Measurements from ENCODE around the gene SYTL1. TPM values are rescaled to one million over a fixed set of nuclear protein-coding genes. Genes with fewer than 3 reads are reported as not detected.

SYTL1 gene
- total RNA-seq, 4 donors from 2014 or later, result 12.4 to 23.9 (median 18.4) TPM

GRCh38 chr1:27342778-27343638, 1.2 kb downstream of the SYTL1 start:
- Histone ChIP-seq H3K27ac (peak overlapping the region; percentile 3 to 58 (median 17)), H3K4me3 (replicated peaks in 1 of 3) (peak overlapping the region in 1 of 3 donors; percentile 35), H3K36me3 (no peaks in the 10 kb centered on the region), H3K27me3 (no peaks in the 10 kb centered on the region), H3K4me1 (peaks cover 13 to 25% of the 10 kb centered on the region in 2 donors), H3K9me3 (no peaks in the 10 kb centered on the region)
- intact Hi-C loops (cut with DNase I), result no loop called here
- WGBS, 2 donors, result 23 to 41% methylated on average over 19 of the region's 31 CpGs
- TF ChIP-seq, protein P1, sequence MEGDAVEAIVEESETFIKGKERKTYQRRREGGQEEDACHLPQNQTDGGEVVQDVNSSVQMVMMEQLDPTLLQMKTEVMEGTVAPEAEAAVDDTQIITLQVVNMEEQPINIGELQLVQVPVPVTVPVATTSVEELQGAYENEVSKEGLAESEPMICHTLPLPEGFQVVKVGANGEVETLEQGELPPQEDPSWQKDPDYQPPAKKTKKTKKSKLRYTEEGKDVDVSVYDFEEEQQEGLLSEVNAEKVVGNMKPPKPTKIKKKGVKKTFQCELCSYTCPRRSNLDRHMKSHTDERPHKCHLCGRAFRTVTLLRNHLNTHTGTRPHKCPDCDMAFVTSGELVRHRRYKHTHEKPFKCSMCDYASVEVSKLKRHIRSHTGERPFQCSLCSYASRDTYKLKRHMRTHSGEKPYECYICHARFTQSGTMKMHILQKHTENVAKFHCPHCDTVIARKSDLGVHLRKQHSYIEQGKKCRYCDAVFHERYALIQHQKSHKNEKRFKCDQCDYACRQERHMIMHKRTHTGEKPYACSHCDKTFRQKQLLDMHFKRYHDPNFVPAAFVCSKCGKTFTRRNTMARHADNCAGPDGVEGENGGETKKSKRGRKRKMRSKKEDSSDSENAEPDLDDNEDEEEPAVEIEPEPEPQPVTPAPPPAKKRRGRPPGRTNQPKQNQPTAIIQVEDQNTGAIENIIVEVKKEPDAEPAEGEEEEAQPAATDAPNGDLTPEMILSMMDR (IDR thresholded peaks at IDR 0.05), result no peak
- no peak for TF ChIP-seq POLR2A (IDR thresholded peaks at IDR 0.05)
- DNase-seq, result peak; percentile 76 to 77

DNA sequence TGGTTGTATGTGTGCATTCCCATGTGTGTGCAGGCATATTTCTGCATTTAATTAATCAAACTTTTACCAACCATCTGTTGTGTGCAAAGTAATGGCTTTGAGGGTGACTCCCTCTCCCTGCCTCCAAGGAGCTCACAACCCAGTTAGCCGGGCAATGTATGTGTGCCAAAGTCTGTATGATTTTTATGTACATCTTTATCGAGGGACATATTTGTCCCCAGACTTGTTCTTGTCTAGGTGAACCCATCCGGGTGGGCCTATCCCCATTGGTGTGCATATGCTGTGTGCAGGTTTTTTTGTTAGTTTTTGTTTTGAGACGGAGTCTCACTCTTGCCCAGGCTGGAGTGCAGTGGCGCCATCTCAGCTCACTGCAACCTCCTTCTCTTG, 1.8 kb downstream of the SYTL1 start:
- intact Hi-C loops (cut with DNase I), result no loop called here
- 59 to 71% methylated on average over 5 of the region's 5 CpGs for WGBS, 2 donors
- Histone ChIP-seq H3K36me3 (no peaks in the 10 kb centered on the region), H3K9me3 (no peaks in the 10 kb centered on the region), H3K27ac (peak overlapping the region in 1 of 3 donors; percentile 58), H3K27me3 (no peaks in the 10 kb centered on the region), H3K4me3 (replicated peaks in 1 of 3) (no peak overlapping the region), H3K4me1 (peaks cover 13 to 25% of the 10 kb centered on the region in 2 donors)
- TF ChIP-seq, protein P1 (IDR thresholded peaks at IDR 0.05), result no peak
- TF ChIP-seq POLR2A (IDR thresholded peaks at IDR 0.05), result no peak
- no peak for DNase-seq

DNA sequence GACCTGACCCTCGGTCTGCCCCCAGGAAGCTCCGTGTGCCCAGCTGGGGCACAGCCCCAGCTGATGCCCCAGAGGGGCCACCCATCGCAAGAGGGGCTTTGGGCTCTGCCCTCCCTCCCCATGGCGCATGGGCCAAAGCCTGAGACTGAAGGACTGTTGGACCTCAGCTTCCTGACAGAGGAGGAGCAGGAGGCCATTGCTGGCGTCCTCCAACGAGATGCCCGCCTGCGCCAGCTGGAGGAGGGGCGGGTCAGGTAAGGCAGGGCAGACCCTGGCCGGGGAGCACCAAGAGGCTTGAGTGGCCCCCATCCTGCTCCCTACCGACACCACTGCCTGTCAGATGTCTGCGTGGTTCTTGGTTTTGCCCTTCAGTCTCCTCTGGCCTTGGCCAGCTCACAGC, 3.5 kb downstream of the SYTL1 start:
- 93 to 97% methylated on average over 3 to 11 of the region's 12 CpGs for WGBS, 2 donors
- H3K27ac ChIP-seq, result no peak overlapping the region
- no peak overlapping the region for H3K4me3 ChIP-seq (replicated peaks in 1 of 3)
- H3K9me3 ChIP-seq, result no peaks in the 10 kb centered on the region
- H3K4me1 ChIP-seq, result peaks cover 25 to 40% of the 10 kb centered on the region in 2 donors
- no peaks in the 10 kb centered on the region for H3K27me3 ChIP-seq
- intact Hi-C loops (cut with DNase I), result no loop called here
- no peak for TF ChIP-seq POLR2A (IDR thresholded peaks at IDR 0.05)
- TF ChIP-seq, protein P1 (IDR thresholded peaks at IDR 0.05), result no peak
- no peak for DNase-seq
- H3K36me3 ChIP-seq, result no peaks in the 10 kb centered on the region

DNA sequence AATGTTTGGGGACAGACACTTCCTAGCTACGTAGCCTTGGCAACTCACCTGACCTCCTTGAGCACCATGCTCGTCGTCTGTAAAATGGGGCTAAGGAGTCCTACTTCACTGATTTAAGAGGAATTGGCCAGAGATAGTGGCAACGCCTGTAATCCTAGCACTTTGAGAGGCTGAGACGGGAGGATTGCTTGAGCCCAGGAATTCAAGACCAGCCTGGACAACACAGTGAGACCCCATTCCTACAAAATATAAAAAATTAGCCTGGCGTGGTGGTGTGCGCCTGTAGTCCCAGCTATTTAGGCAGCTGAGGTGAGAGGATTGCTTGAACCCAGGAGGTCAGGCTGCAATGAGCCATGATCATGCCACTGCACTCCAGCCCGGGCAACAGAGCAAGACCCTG, 4.5 kb downstream of the SYTL1 start:
- peaks cover 32 to 48% of the 10 kb centered on the region in 2 donors for H3K4me1 ChIP-seq
- H3K4me3 ChIP-seq (replicated peaks in 1 of 3), result no peak overlapping the region
- no peaks in the 10 kb centered on the region for H3K36me3 ChIP-seq
- intact Hi-C loops (cut with DNase I), result no loop called here
- H3K9me3 ChIP-seq, result no peaks in the 10 kb centered on the region
- no peaks in the 10 kb centered on the region for H3K27me3 ChIP-seq
- TF ChIP-seq, protein P1 (IDR thresholded peaks at IDR 0.05), result no peak
- no peak for TF ChIP-seq POLR2A (IDR thresholded peaks at IDR 0.05)
- WGBS, 2 donors, result 94% methylated on average over 8 of the region's 8 CpGs
- no peak overlapping the region for H3K27ac ChIP-seq
- DNase-seq, result no peak

DNA sequence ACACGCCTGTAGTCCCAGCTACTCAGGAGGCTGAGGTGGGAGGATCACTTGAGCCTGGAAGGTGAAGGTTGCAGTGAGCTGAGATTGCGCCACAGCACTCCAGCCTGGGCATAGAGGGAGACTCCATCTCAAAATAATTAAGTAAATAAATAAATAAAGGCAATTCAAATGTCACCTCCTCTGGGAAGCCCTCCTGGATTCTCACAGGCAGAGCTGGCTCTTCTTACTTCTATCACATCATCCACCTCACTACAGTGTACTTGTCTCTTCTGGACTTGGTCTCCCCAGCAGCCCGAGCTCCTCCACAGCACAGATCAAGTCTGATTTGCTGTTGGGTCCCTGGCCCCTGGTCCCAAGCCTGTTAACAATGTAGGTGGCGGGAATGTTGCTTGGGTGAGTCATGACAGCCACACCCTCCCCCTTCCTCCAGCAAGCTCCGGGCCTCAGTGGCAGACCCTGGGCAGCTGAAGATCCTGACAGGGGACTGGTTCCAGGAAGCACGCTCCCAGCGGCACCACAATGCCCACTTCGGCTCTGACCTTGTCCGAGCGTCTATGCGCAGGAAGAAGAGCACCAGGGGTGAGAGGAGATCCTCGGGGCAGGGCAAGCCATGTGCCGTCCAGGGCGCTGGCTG, 5.3 kb downstream of the SYTL1 start:
- intact Hi-C loops (cut with DNase I), result no loop called here
- WGBS, 2 donors, result 91 to 98% methylated on average over 4 to 7 of the region's 14 CpGs
- Histone ChIP-seq H3K27me3 (no peaks in the 10 kb centered on the region), H3K27ac (no peak overlapping the region), H3K4me1 (peaks cover 25 to 43% of the 10 kb centered on the region in 2 donors), H3K36me3 (no peaks in the 10 kb centered on the region), H3K9me3 (no peaks in the 10 kb centered on the region), H3K4me3 (replicated peaks in 1 of 3) (no peak overlapping the region)
- DNase-seq, result no peak
- TF ChIP-seq POLR2A (IDR thresholded peaks at IDR 0.05), result no peak
- TF ChIP-seq, protein P1 (IDR thresholded peaks at IDR 0.05), result no peak

Measured in thyroid gland (tissue), 4 donors.